Measurements from ENCODE around the gene COL1A2. TPM values are rescaled to one million over a fixed set of nuclear protein-coding genes. Genes with fewer than 3 reads are reported as not detected.

The COL1A2 gene
- total and polyA plus RNA-seq, 2 donors (not counting 1 experiment from before 2014, with no cell fraction given) = 2,400 to 3,638 TPM

- Histone ChIP-seq H3K79me2 (ENCODE audit: control insufficient read depth, insufficient read depth, low read length) (no peaks in the 10 kb centered on the region), H3K4me3 (replicated peaks in 1 of 4; ENCODE audit: control extremely low read depth in 1 of 4, insufficient read depth in 1 of 4, low read depth in 3 of 4, low read length in 4 of 4) (no peak overlapping the region), H4K20me1 (ENCODE audit: control insufficient read depth, extremely low read depth, insufficient read depth, low read length) (no peaks in the 10 kb centered on the region), H3K9ac (ENCODE audit: insufficient read depth, low read length) (no peak overlapping the region), H3K27ac (ENCODE audit: insufficient read depth, low read length) (no peak overlapping the region), H3K4me2 (ENCODE audit: extremely low read depth, insufficient read depth, low read length) (no peak overlapping the region), H2AFZ (ENCODE audit: low read length) (no peak overlapping the region), H3K4me1 (ENCODE audit: control insufficient read depth, extremely low read depth, insufficient read depth, low read length) (peaks cover 21% of the 10 kb centered on the region), H3K27me3 (ENCODE audit: control insufficient read depth, insufficient read depth, low read length) (no peaks in the 10 kb centered on the region), H3K36me3 (ENCODE audit: control insufficient read depth, insufficient read depth, low read length) (no peaks in the 10 kb centered on the region), H3K9me3 (ENCODE audit: control insufficient read depth, insufficient read depth, low read depth, low read length) (no peaks in the 10 kb centered on the region)
- TF ChIP-seq CTCF (conservative IDR thresholded peaks at IDR 0.05 in 1 of 2, IDR thresholded peaks at IDR 0.05 in 1 of 2; ENCODE audit: low read depth in 1 of 2, low read length in 2 of 2) = no peak
- no peak for TF ChIP-seq EZH2 (IDR thresholded peaks at IDR 0.05; ENCODE audit: low read length, missing control alignments)
- no peak for DNase-seq (ENCODE audit: low read depth in 2 of 2)
These were observed 14.4 kb upstream of the COL1A2 start for GRCh38 chr7:94380264-94380663.

- H4K20me1 ChIP-seq (ENCODE audit: control insufficient read depth, extremely low read depth, insufficient read depth, low read length) = no peaks in the 10 kb centered on the region
- peak in 1 of 2 donors; percentile 71 for DNase-seq (ENCODE audit: low read depth in 2 of 2)
- H3K9me3 ChIP-seq (ENCODE audit: control insufficient read depth, insufficient read depth, low read depth, low read length) = no peaks in the 10 kb centered on the region
- H3K4me1 ChIP-seq (ENCODE audit: control insufficient read depth, extremely low read depth, insufficient read depth, low read length) = peaks cover 15% of the 10 kb centered on the region
- H3K4me3 ChIP-seq (replicated peaks in 1 of 4; ENCODE audit: control extremely low read depth in 1 of 4, insufficient read depth in 1 of 4, low read depth in 3 of 4, low read length in 4 of 4) = no peak overlapping the region
- no peak overlapping the region for H3K27ac ChIP-seq (ENCODE audit: insufficient read depth, low read length)
- no peak overlapping the region for H3K9ac ChIP-seq (ENCODE audit: insufficient read depth, low read length)
- H2AFZ ChIP-seq (ENCODE audit: low read length) = no peak overlapping the region
- H3K4me2 ChIP-seq (ENCODE audit: extremely low read depth, insufficient read depth, low read length) = no peak overlapping the region
- H3K27me3 ChIP-seq (ENCODE audit: control insufficient read depth, insufficient read depth, low read length) = no peaks in the 10 kb centered on the region
- no peak for TF ChIP-seq CTCF (conservative IDR thresholded peaks at IDR 0.05 in 1 of 2, IDR thresholded peaks at IDR 0.05 in 1 of 2; ENCODE audit: low read depth in 1 of 2, low read length in 2 of 2)
- TF ChIP-seq EZH2 (IDR thresholded peaks at IDR 0.05; ENCODE audit: low read length, missing control alignments) = no peak
- H3K36me3 ChIP-seq (ENCODE audit: control insufficient read depth, insufficient read depth, low read length) = no peaks in the 10 kb centered on the region
- no peaks in the 10 kb centered on the region for H3K79me2 ChIP-seq (ENCODE audit: control insufficient read depth, insufficient read depth, low read length)
These were observed 12.6 kb upstream of the COL1A2 start for GRCh38 chr7:94382132-94382531.

GRCh38 chr7:94382746-94383145 is 11.9 kb upstream of the COL1A2 start:
- peak in 1 of 2 donors; percentile 48 for DNase-seq (ENCODE audit: low read depth in 2 of 2)
- TF ChIP-seq CTCF (conservative IDR thresholded peaks at IDR 0.05 in 1 of 2, IDR thresholded peaks at IDR 0.05 in 1 of 2; ENCODE audit: low read depth in 1 of 2, low read length in 2 of 2) = no peak
- no peak for TF ChIP-seq EZH2 (IDR thresholded peaks at IDR 0.05; ENCODE audit: low read length, missing control alignments)
- H3K27me3 ChIP-seq (ENCODE audit: control insufficient read depth, insufficient read depth, low read length) = no peaks in the 10 kb centered on the region
- peaks cover 10% of the 10 kb centered on the region for H3K4me1 ChIP-seq (ENCODE audit: control insufficient read depth, extremely low read depth, insufficient read depth, low read length)
- no peak overlapping the region for H3K4me3 ChIP-seq (replicated peaks in 1 of 4; ENCODE audit: control extremely low read depth in 1 of 4, insufficient read depth in 1 of 4, low read depth in 3 of 4, low read length in 4 of 4)
- no peaks in the 10 kb centered on the region for H3K9me3 ChIP-seq (ENCODE audit: control insufficient read depth, insufficient read depth, low read depth, low read length)
- no peaks in the 10 kb centered on the region for H4K20me1 ChIP-seq (ENCODE audit: control insufficient read depth, extremely low read depth, insufficient read depth, low read length)
- no peak overlapping the region for H3K9ac ChIP-seq (ENCODE audit: insufficient read depth, low read length)
- no peaks in the 10 kb centered on the region for H3K36me3 ChIP-seq (ENCODE audit: control insufficient read depth, insufficient read depth, low read length)
- no peaks in the 10 kb centered on the region for H3K79me2 ChIP-seq (ENCODE audit: control insufficient read depth, insufficient read depth, low read length)
- no peak overlapping the region for H2AFZ ChIP-seq (ENCODE audit: low read length)
- peak overlapping the region; percentile 13 for H3K27ac ChIP-seq (ENCODE audit: insufficient read depth, low read length)
- no peak overlapping the region for H3K4me2 ChIP-seq (ENCODE audit: extremely low read depth, insufficient read depth, low read length)

Data from fibroblast of lung (primary cell).